ENCODE measurements around the gene DISP3.
"Not testable (repeated sequence)": the region's sequence is repeated elsewhere in the genome, so short reads cannot be mapped to it uniquely, and the experiment has no call there.

The DISP3 gene

DNA sequence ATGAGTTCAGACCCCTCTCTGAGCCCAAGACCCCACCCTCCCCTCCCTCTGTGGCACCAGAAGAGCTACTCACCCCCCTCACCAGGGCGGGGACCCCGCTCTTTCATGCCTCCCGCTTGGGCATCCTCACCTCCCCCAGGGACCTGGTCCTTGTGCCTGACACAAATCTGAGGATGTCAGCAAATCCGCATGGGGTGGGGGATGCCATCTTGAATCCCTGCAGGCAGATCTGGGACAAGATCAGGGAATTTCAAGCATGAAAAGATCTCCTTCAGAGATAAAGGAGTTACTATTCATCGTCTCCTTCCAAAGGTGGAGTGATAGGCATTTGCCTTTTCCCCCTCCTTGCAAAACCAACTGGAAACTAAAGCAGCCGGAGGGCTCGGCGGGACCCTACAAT lies 81.1 kb downstream of the DISP3 start:
- DNase-seq: no peak

DNA sequence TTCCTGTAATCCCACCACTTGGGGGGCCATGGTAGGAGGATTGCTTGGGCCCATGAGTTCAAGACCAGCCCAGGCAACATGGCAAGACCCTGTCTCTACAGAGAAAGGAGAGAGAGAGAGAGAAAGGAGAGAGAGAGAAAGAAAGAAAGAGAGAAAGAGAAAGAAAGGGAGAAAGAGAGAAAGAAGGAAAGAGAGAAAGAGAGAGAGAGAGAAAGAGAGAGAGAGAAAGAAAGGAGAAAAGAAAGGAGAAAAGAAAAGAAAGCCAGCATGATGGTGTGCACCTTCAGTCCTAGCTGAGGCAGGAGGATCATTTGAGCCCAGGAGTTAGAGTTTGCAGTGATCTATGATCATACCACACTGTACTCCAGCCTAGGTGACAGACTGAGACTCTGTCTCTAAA lies 82.8 kb downstream of the DISP3 start:
- DNase-seq: no peak

DNA sequence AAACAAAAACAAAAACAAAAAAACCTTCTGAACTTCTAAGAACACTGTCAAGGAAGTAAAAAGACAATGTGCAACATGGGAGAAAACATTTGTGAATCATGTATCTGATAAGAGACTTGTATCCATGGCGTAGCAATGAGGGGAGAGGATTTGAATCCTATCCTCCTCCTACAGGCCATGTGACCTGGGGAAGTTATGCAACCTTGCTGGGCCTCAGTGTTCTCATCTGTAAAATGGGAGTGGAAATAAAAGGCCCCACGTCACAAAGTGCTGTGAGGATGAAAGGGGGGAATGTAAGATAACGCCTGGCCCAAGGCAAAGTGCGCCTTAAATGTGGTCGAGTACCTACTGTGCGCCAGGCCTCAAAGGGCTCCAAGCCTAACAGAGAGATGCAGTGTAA lies 83.7 kb downstream of the DISP3 start:
- DNase-seq: no peak

DNA sequence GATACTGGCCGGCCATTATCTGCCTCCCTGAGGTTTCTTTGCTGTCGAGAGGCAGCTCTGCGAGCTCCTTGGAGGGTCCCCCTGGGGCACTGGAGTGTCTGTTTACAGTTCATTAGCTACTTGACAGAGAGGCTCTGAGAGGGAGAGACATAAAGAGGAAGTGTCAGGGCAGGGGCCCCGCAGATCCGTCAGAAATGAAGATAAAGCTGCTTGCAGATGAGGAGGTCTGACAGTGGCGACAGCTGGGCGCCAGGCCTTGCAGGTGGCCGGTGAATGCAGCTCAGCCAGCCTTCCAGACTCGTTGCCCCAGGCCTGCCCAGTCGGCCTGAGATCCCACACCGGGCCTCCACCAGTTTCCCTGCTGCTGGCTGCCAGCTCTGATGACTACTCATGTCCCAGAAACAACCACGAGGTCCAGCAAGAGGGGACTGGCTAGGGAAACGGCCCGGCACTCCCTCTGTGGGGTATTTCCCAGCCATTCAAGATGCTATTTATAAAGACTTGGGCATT lies 84.7 kb downstream of the DISP3 start:
- no peak for DNase-seq

DNA sequence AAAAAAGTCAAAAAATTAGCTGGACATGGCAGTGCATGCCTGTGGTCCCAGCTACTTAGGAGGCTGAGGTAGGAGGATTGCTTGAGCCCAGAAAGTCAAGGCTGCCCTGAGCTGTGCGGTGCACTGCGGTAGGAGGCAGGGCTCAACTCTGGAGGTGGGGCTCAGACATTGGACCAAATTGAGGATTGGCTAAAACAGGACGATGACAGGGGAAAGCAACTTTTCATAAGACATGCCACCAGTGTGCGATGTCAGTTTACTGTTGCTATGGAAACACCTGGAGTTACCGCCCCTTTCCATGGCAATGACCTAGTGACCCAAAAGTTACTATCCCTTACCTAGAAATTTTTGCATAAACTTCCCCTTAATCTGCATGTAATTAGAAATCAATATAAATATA lies 85.3 kb downstream of the DISP3 start:
- DNase-seq: no peak

DNA sequence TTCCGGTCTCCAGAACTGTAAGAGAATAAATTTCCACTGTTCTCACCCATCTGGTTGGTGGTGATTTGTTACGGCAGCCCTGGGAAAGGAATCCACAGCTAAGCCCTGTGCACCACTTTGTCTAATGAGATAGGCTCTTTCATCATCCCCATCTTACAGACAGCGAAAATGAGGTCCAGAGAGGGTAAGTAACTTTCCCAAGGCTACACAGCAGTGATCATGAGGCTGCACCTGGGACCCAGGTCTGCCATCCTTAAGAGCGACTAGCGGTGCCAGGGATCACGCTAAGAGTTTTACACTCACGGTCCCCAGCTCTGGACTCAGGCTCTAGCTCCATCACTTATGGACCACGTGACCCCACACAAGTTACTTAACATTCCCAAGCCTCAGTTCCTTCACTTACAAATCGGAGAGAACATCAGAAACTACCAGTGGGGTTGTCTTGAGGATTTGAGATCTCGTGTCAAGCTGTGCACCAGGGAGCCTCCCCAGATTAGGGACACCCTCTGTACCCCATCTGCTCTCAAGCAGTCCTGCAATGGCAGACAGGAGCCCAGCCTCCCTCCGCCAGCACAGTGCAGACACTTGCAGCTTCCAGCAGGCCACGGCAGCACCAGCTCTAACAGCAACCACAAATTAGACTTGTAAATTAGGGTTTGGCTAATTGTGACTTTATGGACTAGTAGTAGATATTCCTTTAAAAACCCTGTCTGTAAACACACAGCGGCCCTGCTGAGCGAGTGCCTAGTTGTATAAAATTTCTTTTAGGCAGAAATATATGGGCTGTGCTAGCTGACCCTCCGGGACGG lies 87.3 kb downstream of the DISP3 start:
- no peak for DNase-seq

DNA sequence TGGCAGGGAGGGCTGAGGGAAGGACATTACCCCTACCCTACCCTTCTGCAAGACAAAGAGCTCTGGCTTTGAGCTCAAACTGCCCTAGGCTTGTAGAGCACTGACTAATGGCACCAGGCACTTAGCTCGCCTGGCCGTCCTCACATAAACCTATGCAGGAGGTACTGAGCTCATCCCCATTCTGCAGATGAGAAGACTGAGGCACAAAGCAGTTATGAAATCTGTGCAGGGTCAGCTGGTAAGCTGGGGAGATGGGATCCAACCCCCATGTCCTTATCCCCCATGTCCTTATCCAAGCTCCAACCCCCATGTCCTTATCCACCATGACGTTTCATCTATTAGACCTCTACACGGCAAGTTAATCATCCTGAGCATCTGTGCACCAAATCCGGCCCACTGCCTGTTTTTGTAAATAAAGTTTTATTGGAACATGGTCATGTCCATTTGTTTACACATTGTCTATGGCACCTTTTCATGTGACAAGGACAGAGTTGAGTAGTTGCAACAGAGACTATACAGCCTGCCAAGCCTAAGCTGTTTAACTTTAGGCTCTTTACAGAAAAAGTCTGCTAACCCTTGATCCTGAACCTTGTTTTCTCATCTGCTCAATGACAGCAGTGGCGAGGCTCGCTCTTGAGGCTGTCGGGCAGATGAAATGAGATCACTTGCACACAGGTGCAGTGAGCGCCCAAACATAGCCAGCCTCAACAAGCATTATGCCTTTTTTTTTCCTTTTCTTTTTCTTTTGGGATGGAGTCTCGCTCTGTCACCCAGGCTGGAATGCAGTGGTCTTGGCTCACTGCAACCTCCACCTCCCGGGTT lies 88.5 kb downstream of the DISP3 start:
- no peak for DNase-seq

DNA sequence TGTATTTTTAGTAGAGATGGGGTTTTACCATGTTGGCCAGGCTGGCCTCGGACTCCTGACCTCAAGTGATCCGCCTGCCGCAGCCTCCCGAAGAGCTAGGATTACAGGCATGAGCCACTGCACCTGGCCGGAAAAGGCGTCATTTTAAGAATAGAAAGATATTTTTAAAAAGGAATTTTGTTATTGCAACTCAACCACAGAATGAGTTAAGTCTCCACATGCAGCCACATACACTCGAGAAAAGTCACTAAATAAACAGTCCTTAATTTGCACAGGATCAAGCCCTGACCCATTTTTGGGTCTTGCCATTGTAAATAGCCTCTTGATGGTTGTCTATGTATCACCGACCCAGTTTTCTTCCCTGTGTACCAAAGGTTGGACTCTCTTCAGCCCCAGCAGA lies 89.7 kb downstream of the DISP3 start:
- DNase-seq: no peak

DNA sequence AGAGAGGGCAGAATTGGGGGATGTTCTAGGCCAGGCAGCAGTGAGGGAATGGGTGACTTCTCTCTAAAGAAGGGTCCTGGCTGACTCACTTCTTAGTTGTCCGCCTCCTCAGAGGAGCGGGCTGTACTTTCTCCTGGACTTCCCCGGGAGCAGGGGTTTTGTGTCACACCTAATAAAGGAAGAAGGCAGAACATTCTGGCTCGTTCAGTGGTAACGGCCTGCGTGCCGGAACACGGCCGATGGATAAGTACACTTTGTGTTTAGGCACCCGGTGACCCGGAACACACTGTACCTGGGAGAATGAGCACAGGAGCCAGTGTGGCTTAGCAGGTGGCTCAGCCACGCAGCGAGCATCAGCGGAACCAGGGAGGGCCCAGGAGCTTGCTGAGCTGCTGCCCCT lies 90.6 kb downstream of the DISP3 start:
- DNase-seq: no peak

DNA sequence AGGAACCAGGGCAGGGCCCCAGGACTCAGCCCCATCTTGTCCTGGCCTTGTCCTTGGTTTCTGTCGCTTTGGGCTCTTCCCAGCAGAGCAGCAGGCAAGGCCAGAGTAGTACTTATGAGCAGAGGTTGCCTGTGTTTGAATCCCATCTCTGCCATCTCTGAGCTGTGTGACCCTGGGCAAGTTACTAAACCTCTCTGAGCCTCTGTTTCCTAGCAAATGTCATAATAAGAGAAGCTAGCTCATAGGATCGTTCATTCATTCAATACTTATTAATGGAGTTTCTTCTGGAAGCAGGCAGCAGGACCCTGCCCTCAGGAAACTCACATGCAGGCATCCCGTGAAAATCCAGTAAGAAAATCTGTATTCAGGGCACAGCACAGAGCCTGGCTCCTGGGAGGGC lies 91.0 kb downstream of the DISP3 start:
- DNase-seq: no peak

DNA sequence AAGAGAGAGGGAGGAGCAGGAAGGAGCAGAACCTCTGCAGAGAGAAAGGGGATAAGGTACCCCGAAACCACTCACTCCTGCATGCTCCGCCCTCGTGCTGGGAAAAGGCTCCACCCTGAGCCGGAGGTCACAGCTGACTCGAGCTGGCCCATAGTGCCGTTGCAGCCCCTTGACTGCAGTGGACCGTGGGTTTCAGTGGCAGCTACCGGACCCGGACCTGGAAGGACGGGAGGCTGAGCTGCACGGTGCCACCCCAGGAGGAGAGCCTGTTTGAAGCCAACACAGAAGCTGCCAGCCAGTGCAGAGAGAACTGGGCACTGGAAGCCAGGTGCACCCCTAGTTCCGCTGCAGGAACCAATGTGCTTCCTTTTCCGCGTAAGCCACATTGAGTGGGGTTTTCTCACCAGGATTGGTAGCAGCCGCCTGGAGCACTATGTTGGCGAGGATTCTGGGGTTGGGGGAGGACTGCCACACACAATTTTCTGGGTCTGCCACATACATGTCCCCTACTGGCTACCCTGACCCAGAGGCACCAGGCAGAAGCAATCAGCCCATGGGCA lies 91.9 kb downstream of the DISP3 start:
- DNase-seq: no peak

DNA sequence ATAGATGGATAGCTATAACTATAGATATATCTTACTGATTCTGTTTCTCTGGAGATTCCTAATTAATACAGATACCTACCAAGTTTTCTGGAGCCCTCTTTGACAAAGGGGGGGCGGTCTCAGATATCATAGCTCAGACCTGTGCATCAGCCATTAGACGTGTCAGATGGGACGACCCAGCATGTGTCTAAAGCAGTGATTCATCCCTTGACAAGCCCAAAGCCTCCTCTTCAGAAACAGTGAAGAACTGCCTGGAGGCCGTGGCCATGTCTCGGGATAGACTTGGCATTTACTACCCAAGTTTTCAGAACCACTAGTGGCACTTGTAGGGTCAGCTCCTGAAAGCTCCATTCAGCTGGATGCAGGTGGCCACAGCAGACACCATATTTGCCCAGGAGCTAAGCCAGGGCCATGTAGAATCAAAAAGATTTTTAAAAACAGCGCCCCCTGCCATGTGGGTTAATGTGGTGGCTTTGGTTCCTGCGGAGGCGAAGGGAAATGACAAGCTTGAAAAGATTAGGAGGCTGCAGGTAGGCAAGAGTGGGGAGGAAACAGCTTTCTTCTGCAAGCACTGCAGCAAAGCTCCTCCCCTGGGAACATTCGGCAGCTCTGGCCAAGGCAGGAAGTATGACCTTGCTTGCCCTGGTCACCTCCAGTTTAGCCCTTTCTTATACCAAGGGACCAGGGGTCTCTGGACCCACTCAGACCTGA lies 93.1 kb downstream of the DISP3 start:
- no peak for DNase-seq

DNA sequence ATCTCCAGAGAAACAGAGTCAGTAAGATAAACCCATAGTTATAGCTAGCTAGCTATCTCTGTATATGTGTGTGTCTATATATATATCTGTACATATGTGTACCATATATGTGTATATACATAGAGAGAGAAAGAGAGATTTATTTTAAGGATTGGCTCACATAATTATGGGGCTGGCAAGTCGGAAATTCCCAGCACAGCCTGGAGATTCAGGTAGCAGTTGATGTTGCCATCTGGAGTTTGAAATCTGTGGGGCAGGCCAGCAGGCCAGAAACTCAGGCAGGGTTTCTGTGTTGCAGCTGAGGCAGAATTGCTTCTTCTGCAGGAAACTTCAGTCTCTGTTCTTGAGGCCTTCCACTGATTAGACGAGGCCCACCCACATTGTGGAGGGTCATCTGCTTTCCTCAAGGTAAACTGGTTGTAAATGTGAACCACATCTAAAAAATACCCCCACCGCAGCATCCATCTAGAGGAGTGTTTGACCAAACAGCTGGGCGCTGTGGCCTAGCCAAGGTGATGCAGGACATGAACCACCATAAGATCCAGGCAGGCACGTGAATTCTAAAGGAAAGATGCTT lies 94.2 kb downstream of the DISP3 start:
- no peak for DNase-seq

DNA sequence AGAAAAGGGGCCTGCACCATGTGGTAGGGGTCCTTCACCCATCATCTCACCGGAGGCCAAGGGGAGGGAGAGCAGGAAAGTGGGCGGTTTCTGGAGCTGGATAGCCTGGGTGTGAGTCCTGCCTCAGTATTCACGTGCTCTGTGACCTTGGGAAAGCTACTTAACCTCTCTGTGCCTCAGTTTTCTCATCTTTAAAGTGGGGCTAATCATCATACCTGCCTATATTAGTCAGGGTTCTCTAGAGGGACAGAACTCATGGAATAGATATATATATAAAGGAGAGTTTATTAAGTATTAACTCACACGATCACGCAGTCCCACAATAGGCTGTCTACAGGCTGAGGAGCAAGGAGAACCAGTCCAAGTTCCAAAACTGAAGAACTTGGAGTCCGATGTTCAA lies 96.6 kb downstream of the DISP3 start:
- DNase-seq: no peak

DNA sequence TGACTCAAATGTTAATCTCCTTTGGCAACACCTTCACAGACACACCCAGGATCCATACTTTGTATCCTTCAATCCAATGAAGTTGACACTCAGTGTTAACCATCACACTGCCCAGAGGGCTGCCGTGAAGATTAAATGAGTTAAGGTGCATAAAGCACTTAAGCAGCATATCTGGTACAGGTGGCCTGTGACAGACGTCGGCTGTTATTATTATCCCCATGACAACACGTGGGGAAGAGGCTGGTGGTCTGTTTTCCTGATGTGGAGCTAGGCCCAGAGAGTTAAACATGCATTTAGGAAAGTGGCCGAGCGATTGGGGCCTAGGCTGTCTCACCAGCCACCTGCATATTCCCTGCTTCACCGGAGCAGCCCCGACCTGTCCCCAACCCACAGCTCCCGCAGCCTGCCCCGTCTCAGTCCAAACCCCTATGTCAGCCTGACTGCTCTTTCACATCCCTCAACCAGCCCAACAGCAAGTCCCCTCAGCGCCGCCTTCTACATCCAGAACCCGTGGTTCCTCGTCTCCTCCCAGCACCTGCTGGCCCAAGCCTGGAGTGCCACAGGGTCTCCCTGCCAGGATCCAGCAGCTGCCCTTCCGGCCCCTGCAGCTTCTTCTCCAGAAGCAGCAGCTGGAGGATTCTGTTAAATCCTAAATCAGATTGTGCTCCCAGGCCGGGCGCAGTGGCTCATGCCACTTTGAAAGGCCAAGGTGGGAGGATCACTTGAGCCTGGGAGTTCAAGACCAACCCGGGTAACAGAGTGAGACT lies 97.3 kb downstream of the DISP3 start:
- DNase-seq: no peak

DNA sequence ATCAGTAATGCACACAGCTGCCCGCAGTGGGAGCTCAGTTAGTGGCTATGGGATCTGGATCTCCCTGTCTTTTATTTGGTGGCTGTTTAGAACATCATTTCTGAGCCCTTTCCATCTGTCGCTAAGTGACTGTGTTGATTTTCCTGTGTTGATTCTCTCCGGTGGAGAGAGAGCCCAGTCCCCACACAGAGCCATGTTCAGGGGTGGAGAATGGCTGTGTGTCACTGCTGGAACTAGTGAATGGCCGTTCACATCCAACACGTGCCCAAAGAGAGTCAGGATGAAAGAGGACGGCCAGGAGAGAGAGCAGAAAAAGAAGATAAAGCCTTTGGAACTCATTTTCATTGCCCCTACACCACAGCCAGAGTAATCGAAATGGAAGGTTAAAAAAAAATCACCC lies 99.0 kb downstream of the DISP3 start:
- DNase-seq: no peak

DNA sequence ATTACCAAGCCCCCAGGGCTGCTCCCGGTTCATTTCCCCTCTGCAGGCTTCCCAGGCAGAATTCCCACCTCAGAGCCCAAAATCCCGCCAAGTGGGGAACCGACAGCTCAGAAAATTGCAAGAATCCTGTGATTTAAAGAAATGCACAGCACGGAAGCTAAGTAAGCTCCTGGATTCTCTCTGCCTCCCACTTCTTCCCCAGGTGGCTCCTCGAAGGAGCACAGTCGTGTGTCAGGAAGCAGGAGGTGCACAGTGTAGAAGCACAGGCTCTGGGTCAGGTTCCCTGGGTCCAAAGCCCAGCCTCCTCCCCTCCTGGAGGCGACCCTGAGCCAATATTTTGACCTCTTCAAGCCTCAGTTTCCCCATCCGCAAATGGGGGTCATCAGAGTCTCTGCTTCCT lies 100.6 kb downstream of the DISP3 start:
- DNase-seq: no peak

DNA sequence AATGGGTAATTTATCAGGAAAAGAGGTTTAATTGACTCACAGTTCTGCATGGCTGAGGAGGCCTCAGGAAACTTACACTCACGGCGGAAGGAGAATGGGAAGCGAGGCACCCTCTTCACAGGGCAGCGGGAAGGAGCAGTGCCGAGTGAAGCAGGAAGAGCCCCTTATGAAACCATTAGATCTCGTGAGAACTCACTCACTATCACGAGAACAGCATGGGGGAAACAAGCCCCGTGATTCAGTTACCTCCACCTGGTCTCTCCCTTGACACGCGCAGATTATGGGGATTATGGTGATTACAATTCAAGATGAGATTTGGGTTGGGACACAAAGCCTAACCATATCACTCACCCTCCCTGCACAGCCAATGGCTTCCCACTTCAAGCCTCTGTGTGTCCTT lies 101.1 kb downstream of the DISP3 start:
- not testable (repeated sequence) for DNase-seq

DNA sequence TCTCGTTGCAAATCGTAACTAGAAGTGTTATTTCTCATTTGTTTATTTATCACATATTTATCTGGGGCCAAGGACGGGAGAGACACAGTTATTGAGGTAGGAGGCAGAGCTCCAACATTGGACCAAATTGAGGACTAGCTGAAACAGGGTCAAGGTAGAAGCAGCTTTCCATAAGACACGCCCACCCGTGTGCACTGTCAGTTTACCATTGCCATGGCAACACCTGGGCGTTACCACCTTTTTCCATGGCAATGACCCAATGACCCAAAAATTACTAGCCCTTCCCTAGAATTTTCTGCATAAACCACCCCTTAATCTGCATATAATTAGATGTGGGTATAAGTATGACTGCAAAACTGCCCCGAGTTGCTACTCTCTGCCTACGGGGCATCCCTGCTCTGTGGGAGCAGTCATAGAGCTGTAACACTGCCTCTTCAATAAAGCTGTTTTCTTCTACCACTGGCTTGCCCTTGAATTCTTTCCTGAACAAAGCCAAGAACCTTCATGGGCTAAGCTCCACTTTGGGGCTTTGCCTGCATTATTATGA lies 102.6 kb downstream of the DISP3 start:
- no peak for DNase-seq

DNA sequence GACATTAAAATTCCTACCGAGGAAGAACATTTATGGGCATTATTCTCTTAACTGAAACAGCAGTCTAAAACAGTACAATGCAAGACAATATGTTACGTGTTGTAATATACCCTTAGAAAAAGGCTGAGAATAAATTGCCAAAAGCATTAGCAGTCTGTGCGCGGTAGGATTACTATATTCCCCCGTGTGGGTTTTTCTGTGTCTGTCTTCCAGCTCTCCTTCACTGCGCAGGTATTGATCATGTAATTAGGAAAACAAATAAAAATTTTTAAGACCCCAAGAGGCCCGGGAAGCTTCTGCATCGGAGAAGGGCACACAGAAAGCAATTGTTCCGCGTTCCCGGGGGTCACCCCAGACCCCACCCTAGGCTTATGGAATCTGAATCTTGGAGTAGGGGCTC lies 106.4 kb downstream of the DISP3 start:
- no peak for DNase-seq
